COLO668 (cell line): ENCODE measurements around the gene CASP5.
"Not testable (repeated sequence)": the region's sequence is repeated elsewhere in the genome, so short reads cannot be mapped to it uniquely, and the experiment has no call there.

Experiments
- DNase-seq: peaks from one replicate; lab custom pipeline; 2025; ENCODE audit not compliant: unreplicated experiment; lab: John Stamatoyannopoulos, UW

The CASP5 gene

GRCh38 chr11:105033781-105034180 is 10.8 kb upstream of the CASP5 start:
- no peak for DNase-seq

- no peak for DNase-seq
Measured at GRCh38 chr11:105033343-105033742, 10.4 kb upstream of the CASP5 start.

- no peak for DNase-seq
Measured at GRCh38 chr11:105032495-105032894, 9.5 kb upstream of the CASP5 start.

GRCh38 chr11:105027678-105028077 is 4.7 kb upstream of the CASP5 start:
- DNase-seq: no peak

- DNase-seq: no peak
Measured at GRCh38 chr11:105024394-105024793, 1.4 kb upstream of the CASP5 start.

- no peak for DNase-seq
Measured at GRCh38 chr11:105022527-105022926, 441 bp downstream of the CASP5 start.

GRCh38 chr11:105007463-105007862 is 15.5 kb downstream of the CASP5 start:
- no peak for DNase-seq

- no peak for DNase-seq
Measured at GRCh38 chr11:105005451-105005845, 17.5 kb downstream of the CASP5 start.

- DNase-seq: no peak
Measured at GRCh38 chr11:105004021-105004420, 18.9 kb downstream of the CASP5 start.

- no peak for DNase-seq
Measured at GRCh38 chr11:105003151-105003550, 19.8 kb downstream of the CASP5 start.

- peak; percentile 35 for DNase-seq
Measured at GRCh38 chr11:105000797-105001196, 22.2 kb downstream of the CASP5 start.

- peak; percentile 2 for DNase-seq
Measured at GRCh38 chr11:105000167-105000566, 22.8 kb downstream of the CASP5 start.

GRCh38 chr11:104999721-105000120 is 23.2 kb downstream of the CASP5 start:
- no peak for DNase-seq

GRCh38 chr11:104997288-104997687 is 25.7 kb downstream of the CASP5 start:
- no peak for DNase-seq

- DNase-seq: peak; percentile 80
Measured at GRCh38 chr11:104995001-104995408, 28.0 kb downstream of the CASP5 start.

- DNase-seq: no peak
Measured at GRCh38 chr11:104992781-104993180, 30.2 kb downstream of the CASP5 start.

GRCh38 chr11:104991994-104992393 is 31.0 kb downstream of the CASP5 start:
- no peak for DNase-seq

GRCh38 chr11:104984808-104985207 is 38.2 kb downstream of the CASP5 start:
- no peak for DNase-seq

- no peak for DNase-seq
Measured at GRCh38 chr11:104979839-104980238, 43.1 kb downstream of the CASP5 start.

GRCh38 chr11:104973616-104974015 is 49.4 kb downstream of the CASP5 start:
- no peak for DNase-seq

GRCh38 chr11:104972924-104973323 is 50.0 kb downstream of the CASP5 start:
- DNase-seq: not testable (repeated sequence)

- DNase-seq: no peak
Measured at GRCh38 chr11:104970756-104971155, 52.2 kb downstream of the CASP5 start.

GRCh38 chr11:104968856-104969776 is 53.9 kb downstream of the CASP5 start:
- DNase-seq: peak; percentile 54
